Activated naive CD4-positive, alpha-beta T cell treated with anti-CD3 and anti-CD28 coated beads for 36 hours (primary cell): Measurements from ENCODE around the gene ACO2. TPM values are rescaled to one million over a fixed set of nuclear protein-coding genes. Genes with fewer than 3 reads are reported as not detected.
A peak's percentile ranks its signal among the peaks of the same experiment; 100 is the strongest.
"Not testable (repeated sequence)": the region's sequence is repeated elsewhere in the genome, so short reads cannot be mapped to it uniquely, and the experiment has no call there.

Source experiments
- CTCF ChIA-PET: fragments of 350-600 bp; sonication (Branson Sonifier 250); formaldehyde crosslinking; loops from one replicate; lab custom pipeline; 2021; ENCODE audit warnings: antibody characterized with exemption; lab: Charles Lee
- DNase-seq: peaks from one replicate; pipeline ENCODE4 v3.0.0-alpha.2; 2020
- H3K27ac Mint-ChIP-seq: one replicate; pipeline ENCODE4 v1.8.0; 2021; ENCODE audit warnings: mild to moderate bottlenecking, mixed read lengths
- H3K27me3 Mint-ChIP-seq: one replicate; pipeline ENCODE4 v1.8.0; 2021; ENCODE audit warnings: low read depth, mixed read lengths
- H3K36me3 Mint-ChIP-seq: one replicate; pipeline ENCODE4 v1.8.0; 2021; ENCODE audit warnings: low read depth, mixed read lengths
- H3K4me1 Mint-ChIP-seq: one replicate; pipeline ENCODE4 v1.8.0; 2021; ENCODE audit warnings: low read depth, mixed read lengths
- H3K4me3 Mint-ChIP-seq: one replicate; pipeline ENCODE4 v1.8.0; 2021; ENCODE audit warnings: mild to moderate bottlenecking, moderate library complexity, mixed read lengths
- H3K9me3 Mint-ChIP-seq: one replicate; pipeline ENCODE4 v1.8.0; 2021; ENCODE audit warnings: mixed read lengths
- intact Hi-C: fragments of 100-400 bp; cut with micrococcal nuclease; formaldehyde crosslinking; loops from one replicate; pipeline ENCODE4 v1.15.1; 2023
- total RNA-seq, 2 experiments: library from RNA; stranded (reverse); gene quantifications; one replicate each; pipeline ENCODE4 v1.2.3, GENCODE V29; 2021

The ACO2 gene
- total RNA-seq = 100 to 1,000 TPM; 113 to 118 TPM

DNA sequence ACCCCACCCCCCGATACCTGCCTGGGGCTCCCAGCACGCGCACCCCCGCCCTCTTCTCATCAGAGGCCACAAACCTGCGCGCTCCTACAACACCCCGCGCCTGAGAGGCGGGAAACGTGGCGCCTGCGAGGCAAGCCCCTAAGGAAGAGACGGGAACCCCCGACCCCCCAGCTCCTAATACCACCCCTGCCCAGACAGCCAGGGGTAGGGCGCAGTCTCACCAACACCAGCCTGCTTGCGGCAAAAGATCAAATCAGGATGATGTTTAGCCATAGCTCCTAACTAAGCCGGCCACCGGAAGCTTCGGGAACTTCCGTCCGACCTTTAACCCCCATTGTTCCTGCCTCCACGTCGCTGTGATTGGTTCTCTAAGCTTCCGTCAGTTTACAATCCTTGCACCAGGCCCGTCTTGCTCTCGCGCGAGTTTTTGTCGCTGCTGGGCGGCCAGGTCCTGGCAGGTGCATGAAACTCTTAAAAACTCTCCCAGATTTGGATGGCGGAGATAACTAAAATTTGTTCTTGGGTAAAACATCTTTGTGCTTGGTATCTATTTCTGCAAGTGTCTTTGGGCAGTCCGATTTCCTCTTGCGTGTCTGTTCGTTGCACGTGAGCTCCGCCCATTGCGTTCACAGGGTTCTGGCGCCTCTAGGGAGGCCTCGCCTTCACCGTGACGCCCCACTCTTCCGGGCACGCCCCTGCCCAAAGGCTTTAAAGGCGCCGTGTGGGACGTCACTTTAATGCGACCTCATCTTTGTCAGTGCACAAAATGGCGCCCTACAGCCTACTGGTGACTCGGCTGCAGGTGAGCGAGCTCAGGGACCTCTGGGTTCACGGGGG lies at the start of gene ACO2, which contains the start of gene PHF5A:
Gene ACO2, plus strand, starts transcription at position 737 of the 837 bp plus-strand sequence. Its CDS starts 30 bp downstream, at position 767.
Gene PHF5A, minus strand, starts transcription at position 312 of the 837 bp plus-strand sequence. Its CDS starts 39 bp downstream, at position 273.
- Mint-ChIP-seq H3K9me3 (no peaks in the 10 kb centered on the region), H3K4me3 (peak within 1 kb of the TSS; percentile 75), H3K4me1 (peaks cover 62% of the 10 kb centered on the region), H3K27ac (peak within 1 kb of the TSS; percentile 96), H3K36me3 (peaks cover 31% of the 10 kb centered on the region), H3K27me3 (no peaks in the 10 kb centered on the region)
- peak; percentile 99 for DNase-seq
- intact Hi-C loops = loop anchor here (1.0 to 2.0 kb wide), 8 partner anchors 20 to 518 kb away; partner anchors contain the start of genes DESI1, L3MBTL2, POLR3H and RANGAP1
- CTCF ChIA-PET = interaction anchor here (0.8 to 1.3 kb wide), 5 partner anchors 10 to 65 kb away, joined by 3 to 5 read pairs (median 4); no protein-coding TSS in a partner anchor

DNA sequence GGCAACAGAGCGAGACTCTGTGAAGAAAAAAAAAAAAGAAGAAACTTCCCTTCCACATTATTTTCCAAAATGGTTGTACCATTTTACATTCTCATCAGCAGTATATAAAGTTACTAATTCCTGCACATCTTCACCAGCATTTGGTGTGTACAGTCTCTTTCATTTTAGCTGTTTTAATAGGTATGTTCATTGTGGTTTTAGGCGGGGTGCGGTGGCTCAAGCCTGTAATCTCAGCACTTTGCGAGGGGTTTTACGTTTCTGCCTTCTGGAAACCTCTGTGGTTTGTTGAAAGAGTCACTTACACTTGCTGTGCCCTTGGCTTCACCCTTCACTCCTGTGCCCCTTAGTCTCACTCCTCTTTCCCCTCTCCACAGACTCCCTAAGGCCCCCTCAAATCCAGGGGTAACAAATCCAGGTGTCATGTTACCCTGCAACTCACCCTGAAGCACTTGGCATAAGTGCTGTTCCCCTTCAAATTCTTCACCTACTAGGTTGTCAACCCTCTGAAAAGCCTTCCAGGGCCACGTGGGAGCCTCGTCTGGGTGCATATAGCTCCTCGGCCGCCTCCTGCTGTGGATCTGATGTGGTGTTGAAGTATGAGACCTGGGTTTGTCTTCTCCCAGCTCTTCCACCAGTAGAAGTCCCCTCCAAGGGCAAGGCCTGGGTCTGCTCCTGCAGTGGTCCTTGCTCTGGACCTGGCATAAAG lies 43.1 kb upstream of the ACO2 start:
- H3K4me3 Mint-ChIP-seq = no peak overlapping the region
- peaks cover 13% of the 10 kb centered on the region for H3K4me1 Mint-ChIP-seq
- no peaks in the 10 kb centered on the region for H3K9me3 Mint-ChIP-seq
- H3K27me3 Mint-ChIP-seq = no peaks in the 10 kb centered on the region
- DNase-seq = peak; percentile 68
- H3K36me3 Mint-ChIP-seq = peaks cover 11% of the 10 kb centered on the region
- H3K27ac Mint-ChIP-seq = peak overlapping the region; percentile 66
- intact Hi-C loops = no loop called here
- CTCF ChIA-PET = interaction anchor here (0.6 to 1.5 kb wide), 4 partner anchors 9 to 146 kb away, joined by 3 to 5 read pairs (median 4); no protein-coding TSS in a partner anchor

DNA sequence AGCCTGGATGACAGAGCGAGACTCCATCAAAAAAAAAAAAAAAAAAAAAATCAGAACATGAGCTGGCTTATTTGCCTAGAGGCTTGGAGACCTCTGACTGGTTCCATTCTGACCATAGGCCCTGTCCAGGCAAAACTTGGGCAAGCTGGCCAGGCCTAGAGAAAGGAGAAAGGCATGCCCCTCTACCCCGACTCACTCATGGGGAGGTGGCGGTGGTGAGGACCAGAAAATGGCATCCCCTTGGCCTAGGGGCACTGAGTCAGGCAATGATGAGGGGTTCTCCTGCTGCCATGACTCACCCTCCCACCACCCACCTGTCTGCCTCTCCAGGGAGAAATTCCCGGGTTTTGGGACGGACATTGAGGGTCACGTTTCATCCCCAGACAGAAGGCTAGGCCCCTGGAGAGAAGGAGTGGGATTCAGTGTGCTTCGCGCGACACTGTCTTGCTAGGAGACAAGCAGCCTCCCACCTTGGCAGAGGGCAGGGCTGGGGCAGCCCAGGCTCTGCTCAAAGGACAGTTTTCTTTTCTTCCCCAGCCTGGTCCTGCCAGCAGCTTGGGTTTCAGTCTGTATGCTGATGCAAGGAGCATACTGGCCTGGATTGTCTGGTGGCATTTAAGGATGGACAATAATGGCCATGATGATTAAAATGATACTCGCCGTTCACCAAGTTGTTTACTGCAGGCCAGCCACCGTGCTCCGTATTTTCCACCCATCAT lies 39.5 kb upstream of the ACO2 start:
- Mint-ChIP-seq H3K4me3 (no peak overlapping the region), H3K9me3 (no peaks in the 10 kb centered on the region), H3K27ac (no peak overlapping the region), H3K4me1 (peaks cover 13% of the 10 kb centered on the region), H3K27me3 (no peaks in the 10 kb centered on the region), H3K36me3 (peaks cover 16% of the 10 kb centered on the region)
- DNase-seq = no peak
- CTCF ChIA-PET = no interaction called here
- intact Hi-C loops = no loop called here

DNA sequence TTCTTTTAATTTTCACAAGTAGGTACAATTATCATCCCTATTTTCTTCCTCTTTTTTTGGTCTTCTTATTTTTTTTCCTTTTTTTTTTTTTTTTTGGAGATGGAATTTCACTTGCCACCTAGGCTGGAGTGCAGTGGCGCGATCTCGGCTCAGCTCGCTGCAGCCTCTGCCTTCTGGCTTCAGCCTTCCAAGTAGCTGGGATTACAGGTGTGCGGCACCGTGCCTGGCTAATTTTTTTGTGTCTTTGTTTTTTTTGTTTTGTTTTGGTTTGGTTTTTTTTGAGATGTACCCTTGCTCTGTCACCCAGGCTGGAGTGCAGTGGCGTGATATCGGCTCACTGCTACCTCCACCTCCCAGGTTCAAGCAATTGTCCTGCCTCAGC lies 39.0 kb upstream of the ACO2 start:
- Mint-ChIP-seq H3K4me3 (no peak overlapping the region), H3K9me3 (no peaks in the 10 kb centered on the region), H3K27me3 (no peaks in the 10 kb centered on the region), H3K36me3 (peaks cover 16% of the 10 kb centered on the region), H3K4me1 (peaks cover 13% of the 10 kb centered on the region), H3K27ac (no peak overlapping the region)
- intact Hi-C loops = no loop called here
- CTCF ChIA-PET = no interaction called here
- DNase-seq = no peak

DNA sequence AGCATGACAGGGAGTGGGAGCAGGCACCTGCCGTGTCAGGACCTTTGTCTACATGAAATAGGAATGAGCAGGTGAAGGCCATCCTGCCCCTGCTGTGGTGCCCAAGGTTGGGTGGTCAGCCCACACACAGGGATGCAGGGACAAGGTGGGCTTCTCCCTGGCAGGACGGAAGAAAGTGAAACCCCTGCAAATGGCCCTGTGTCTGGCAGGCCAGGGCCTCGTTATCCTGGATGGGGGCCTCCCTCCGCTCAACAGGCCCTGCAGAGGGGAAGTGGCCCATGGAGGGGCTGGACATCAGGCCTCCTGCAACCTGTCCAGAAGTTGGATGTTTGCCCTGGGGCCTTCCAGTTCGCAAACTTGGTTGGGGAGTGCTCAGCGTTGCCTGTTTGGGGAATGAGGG lies 37.3 kb upstream of the ACO2 start:
- no peak overlapping the region for H3K27ac Mint-ChIP-seq
- intact Hi-C loops = no loop called here
- CTCF ChIA-PET = no interaction called here
- no peak for DNase-seq
- no peak overlapping the region for H3K4me3 Mint-ChIP-seq
- no peaks in the 10 kb centered on the region for H3K27me3 Mint-ChIP-seq
- H3K9me3 Mint-ChIP-seq = no peaks in the 10 kb centered on the region
- peaks cover 3% of the 10 kb centered on the region for H3K4me1 Mint-ChIP-seq
- H3K36me3 Mint-ChIP-seq = peaks cover 16% of the 10 kb centered on the region

DNA sequence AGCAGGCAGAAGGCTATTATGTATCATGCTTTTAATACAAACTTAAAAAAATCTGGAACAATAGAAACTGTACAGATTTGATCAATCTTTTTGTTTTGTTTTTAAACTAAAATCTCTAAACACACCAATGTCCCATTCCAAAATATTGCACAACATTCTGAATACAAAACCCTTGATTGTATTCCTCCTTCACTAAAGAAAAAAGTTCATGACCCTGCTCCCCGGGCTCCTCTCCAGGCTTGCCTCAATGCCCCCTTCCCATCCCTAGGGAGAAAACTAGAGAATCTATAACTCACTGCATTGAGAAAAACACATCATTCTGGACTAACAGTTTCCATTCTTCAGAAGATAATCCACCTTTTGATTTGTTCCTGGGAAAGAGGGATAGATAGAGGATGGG lies 35.4 kb upstream of the ACO2 start:
- intact Hi-C loops, DNase-seq, CTCF ChIA-PET, H3K27ac Mint-ChIP-seq, H3K27me3 Mint-ChIP-seq, H3K9me3 Mint-ChIP-seq, H3K4me1 Mint-ChIP-seq, H3K4me3 Mint-ChIP-seq: not testable (repeated sequence)
- peaks cover 22% of the 10 kb centered on the region for H3K36me3 Mint-ChIP-seq

DNA sequence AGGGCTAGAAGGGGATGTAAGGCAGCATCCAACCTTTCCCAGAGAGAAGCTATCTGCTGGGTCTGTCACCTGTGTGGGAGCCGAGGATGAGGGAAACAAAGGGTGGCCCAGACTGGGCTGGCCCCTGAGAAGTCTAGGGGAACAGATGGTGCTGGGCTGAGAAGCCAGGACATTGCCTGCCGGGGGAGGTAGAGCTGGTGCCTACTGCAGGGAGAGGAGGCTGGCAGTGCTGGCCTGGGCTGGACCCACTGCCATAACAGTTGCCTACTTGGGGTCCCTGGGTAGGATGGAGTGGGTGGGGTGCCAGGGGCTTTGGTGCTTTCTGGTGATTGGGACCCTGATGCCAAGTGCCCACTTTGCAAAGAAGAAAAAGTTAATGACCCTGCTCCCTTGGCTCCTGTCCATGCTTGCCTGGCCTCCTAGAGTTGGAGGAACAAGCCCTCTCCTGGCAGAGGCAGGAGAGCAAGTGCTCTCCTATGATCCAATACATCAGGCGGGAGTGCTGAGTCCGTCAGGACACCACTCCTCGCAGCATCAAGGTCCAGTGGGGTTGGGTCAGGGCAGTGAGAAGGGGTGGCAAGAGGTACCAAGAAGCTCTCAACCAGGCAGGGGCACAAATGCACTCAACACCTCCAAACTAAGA lies 34.4 kb upstream of the ACO2 start:
- intact Hi-C loops, H3K27me3 Mint-ChIP-seq, H3K4me1 Mint-ChIP-seq, CTCF ChIA-PET, DNase-seq, H3K4me3 Mint-ChIP-seq, H3K9me3 Mint-ChIP-seq: not testable (repeated sequence)
- peak overlapping the region; percentile 36 for H3K27ac Mint-ChIP-seq
- peaks cover 22% of the 10 kb centered on the region for H3K36me3 Mint-ChIP-seq

DNA sequence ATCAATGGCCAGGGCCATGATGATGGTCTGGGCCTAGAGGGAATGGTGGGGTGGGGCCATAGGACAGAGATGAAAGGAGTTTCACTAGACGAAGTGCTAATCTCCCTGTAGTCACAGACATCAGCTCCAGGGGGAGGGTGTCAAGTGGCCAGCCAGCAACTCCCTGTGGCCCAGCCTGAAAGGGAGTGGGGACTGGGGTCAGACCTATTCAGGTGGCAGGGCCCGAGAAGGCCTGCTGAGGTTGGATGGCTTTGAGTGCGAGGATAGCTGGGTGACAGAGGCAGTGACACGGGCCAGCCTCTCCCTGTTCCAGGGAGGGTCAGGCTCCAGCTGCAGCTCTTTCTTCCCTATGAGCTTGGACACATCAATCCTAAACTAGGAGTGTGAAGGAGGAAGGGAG lies 33.4 kb upstream of the ACO2 start:
- no peaks in the 10 kb centered on the region for H3K9me3 Mint-ChIP-seq
- intact Hi-C loops = no loop called here
- DNase-seq = no peak
- CTCF ChIA-PET = no interaction called here
- H3K4me3 Mint-ChIP-seq = no peak overlapping the region
- H3K36me3 Mint-ChIP-seq = peaks cover 22% of the 10 kb centered on the region
- H3K4me1 Mint-ChIP-seq = peaks cover 4% of the 10 kb centered on the region
- no peaks in the 10 kb centered on the region for H3K27me3 Mint-ChIP-seq
- H3K27ac Mint-ChIP-seq = no peak overlapping the region

DNA sequence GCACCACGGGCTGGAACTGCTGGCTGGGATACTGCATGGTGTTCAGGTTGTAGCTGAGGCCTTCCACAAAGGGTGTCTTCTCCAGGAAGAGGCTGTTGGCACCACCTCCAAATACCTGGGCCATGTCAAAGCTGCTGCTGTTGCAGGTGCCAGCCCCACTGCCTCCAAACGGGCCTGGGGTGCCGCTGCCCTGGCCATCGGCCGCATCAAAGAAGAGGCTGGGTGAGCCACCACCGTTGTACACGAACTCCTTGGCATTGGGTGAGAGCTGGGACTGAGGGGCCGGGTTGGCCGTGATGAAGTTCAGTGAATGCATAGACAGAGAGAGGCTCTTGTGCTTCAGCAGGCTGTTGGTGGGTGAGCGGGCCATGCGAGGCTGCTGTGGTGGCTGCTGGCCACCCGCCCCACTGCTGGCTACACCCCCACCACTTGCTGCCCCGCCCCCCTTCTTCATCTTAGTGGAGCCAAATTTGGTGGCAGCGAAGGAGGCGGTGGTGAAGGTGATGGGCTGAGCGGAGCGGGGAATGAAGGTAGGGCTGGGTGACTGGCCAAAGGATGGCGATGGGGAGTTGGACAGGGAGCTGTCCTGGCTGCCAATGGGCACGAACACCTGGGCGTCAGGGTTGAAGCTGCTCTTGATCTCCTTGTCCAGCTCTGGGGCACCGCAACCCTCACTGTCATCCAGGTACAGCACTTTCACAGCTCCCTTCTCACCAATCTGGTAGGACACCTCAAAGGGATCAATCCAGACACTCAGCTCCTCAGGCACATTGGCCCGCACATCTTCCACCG lies 32.4 kb upstream of the ACO2 start:
- no peaks in the 10 kb centered on the region for H3K9me3 Mint-ChIP-seq
- intact Hi-C loops = no loop called here
- peaks cover 23% of the 10 kb centered on the region for H3K36me3 Mint-ChIP-seq
- DNase-seq = no peak
- CTCF ChIA-PET = interaction anchor here (0.6 to 1.5 kb wide), 2 partner anchors 33 to 82 kb away, joined by 3 to 6 read pairs; no protein-coding TSS in a partner anchor
- no peak overlapping the region for H3K27ac Mint-ChIP-seq
- no peaks in the 10 kb centered on the region for H3K27me3 Mint-ChIP-seq
- peaks cover 4% of the 10 kb centered on the region for H3K4me1 Mint-ChIP-seq
- no peak overlapping the region for H3K4me3 Mint-ChIP-seq

DNA sequence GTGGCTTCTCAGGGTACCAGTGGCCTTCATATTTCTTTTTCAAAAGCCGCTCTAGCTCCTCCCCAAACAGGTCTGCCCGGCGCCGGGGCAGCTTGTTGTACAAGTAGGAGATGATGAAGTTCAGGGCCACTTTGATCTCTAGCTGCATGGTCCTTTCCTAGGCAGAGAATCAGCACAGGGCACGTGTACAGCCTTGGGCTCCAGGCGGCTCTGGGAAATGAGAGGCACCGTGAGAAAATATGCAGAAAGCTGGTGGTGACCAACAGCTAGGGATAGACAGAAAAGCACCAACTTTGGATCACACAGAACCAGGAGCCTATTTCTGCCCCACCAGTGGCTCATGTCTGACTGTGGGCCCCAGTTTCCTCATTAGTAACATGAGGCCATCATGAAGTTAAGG lies 31.7 kb upstream of the ACO2 start:
- Mint-ChIP-seq H3K9me3 (no peaks in the 10 kb centered on the region), H3K4me3 (no peak overlapping the region), H3K27me3 (no peaks in the 10 kb centered on the region), H3K36me3 (peaks cover 20% of the 10 kb centered on the region), H3K27ac (no peak overlapping the region), H3K4me1 (peaks cover 5% of the 10 kb centered on the region)
- no peak for DNase-seq
- CTCF ChIA-PET = interaction anchor here (0.6 to 1.5 kb wide), 2 partner anchors 33 to 82 kb away, joined by 3 to 6 read pairs; no protein-coding TSS in a partner anchor
- intact Hi-C loops = no loop called here

DNA sequence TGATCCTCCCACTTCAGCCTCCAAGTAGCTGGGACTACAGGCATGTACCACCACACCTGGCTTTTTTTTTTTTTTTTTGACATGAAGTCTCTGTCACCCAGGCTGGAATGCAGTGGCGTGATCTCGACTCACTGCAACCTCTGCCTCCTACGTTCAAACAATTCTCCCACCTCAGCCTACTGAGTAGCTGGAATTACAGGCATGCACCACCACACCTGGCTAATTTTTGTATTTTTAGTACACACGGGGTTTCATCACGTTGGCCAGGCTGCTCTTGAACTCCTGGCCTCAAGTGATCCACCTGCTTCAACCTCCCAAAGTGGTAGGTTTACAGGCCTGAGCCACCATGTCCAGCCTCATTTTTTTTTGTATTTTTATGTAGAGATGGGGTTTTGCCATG lies 28.4 kb upstream of the ACO2 start:
- Mint-ChIP-seq H3K36me3 (peaks cover 17% of the 10 kb centered on the region), H3K4me1 (peaks cover 18% of the 10 kb centered on the region)
- not testable (repeated sequence) for H3K27ac Mint-ChIP-seq, H3K4me3 Mint-ChIP-seq, DNase-seq, H3K27me3 Mint-ChIP-seq, H3K9me3 Mint-ChIP-seq
- CTCF ChIA-PET = interaction anchor here (0.6 kb wide), 1 partner anchor 39 kb away, joined by 3 read pairs; no protein-coding TSS in a partner anchor
- intact Hi-C loops = loop anchor here (10.0 kb wide), 3 partner anchors 344 to 586 kb away; partner anchors contain the start of genes CENPM, ST13 and XPNPEP3
